GM19328 (cell line): ENCODE results near the gene CASZ1.

Source experiments
- ATAC-seq: cut with Tn5 transposase; IDR thresholded peaks from one replicate; pipeline ENCODE4 v1.9.1; 2021; ENCODE audit warnings: mild to moderate bottlenecking, moderate library complexity; ENCODE audit not compliant: unreplicated experiment

The CASZ1 gene

DNA sequence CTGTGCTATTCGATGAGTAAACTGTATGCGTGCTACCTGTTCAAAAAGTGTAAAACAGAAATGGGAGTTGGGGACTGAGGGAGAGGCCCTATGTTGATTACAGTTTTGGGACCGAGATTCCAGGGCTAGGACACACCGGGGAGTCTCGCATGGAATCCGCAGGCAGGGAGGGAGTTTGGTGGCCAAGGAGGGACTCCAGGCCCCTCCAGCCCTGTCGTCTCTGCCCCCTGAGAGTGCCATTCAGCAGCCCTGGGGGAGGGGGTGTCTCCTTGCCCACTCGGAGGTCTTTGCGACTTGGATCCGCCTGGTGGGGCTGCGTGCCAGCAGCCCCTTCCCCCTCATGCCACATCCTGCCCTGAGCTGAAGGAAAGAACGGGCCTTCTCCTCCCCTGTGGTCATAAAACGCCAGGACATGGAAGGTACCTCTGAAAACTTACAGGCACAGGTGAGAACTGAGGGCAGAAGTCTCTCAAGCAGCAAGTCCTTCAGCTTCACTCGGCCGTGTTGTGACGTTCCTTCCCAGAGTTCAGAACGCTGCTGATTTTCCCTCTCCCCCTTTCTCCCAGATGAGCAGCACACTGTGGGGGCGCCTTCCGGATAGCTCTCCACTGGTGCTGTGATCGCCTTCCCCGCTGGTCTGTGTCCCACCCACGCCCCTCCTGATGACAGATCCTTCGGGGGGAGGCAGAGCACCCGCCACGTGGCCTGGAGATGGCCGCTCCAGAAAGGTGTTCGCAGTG, 180.3 kb downstream of the CASZ1 start:
- no peak for ATAC-seq

DNA sequence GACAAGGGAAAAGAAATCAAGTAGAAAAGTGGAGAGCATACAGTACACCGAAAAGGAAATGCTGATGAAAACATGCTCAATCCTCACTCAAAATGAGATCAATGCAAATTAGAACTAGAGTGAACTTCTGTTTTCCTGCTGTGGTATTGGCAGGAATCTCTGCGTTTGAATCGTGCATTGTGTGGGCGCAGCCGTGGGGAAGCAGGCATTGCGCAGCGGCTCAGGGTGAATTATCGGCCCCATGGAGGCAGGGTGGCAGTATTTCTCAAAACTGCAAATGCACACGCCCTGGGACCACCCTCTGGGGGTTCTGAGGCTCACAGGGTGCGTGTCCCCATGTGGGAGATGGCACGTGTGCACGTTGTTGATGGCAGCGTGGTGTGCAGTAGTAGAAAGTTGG, 181.1 kb downstream of the CASZ1 start:
- no peak for ATAC-seq

DNA sequence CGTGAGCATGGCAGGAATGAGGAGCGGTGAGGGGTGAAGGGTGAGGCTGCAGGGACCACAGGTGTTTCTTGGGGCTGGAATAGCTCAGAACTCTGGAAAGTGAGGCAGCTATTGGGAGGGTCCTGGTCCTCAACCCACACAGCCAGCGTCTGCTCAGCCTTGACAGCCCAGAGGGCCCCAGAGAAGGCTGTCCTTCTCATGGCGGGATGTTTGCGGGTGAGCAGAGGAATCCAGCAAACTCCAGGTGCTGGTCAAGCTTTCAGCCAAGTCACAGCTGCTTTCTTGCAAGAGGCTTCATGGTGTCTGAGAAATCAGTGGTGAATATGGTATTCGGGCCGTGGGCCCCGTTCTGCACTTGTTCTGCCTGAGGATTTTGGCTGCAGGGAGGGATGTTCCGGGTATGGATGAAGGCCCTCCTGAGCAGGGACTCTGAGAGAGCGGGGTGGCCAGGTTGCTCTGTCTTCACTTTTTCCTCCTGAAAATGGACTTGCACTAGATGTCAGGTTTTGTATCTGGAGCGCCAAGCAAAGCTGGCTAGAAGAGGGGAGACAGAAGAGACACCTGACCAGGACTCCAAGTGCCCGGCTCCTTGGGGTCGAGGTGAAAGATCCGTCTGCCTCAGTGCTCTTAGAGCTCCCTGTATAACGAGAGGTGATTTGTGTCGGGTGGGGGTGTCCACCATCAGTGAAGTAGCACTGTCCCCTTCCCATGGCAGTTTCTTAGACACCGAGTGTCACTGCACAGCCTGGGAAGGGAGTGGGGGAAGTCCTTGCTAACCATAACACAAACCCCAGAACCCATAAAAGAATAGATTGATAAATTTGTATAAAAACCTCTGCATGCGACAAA, 181.8 kb downstream of the CASZ1 start:
- ATAC-seq: no peak

DNA sequence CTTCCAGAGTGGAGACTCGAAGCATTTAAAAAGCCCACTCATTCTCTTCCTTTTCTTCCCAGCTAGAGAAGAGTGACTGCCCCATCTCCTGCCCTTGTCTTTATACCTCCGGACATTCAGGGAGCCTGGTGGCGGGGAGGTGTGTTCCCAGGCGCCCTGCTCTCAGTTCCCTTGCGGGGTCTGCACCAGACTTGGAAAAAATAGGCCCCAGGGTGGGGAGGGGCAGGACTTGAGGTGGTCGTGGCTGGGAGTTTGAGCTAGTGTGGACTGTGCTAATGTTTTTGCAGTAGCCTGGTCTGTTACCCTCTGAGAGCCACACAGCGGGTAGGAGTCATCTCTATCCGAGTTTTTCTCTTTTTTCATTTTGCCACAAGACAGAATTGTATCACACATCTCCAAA, 182.6 kb downstream of the CASZ1 start:
- no peak for ATAC-seq

DNA sequence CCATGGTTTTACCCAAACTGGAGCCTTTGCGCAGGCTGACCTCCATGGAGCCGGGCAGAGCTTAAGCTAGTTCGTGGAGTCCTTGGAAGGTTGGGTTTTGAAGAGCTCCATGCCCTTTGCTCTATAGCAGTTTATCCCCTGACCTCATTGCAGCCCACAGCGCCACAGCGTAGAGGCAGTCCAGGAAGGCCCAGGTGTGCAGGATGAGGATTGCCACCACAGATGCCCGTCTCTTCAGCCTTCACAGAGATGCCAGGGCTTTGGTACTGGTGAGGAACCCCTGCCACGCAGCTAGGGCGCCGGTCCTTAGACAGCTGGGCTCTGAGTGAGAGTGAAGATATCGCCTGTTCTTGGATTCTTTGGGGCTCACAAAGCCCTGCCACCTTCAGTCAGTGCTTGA, 183.1 kb downstream of the CASZ1 start:
- no peak for ATAC-seq

DNA sequence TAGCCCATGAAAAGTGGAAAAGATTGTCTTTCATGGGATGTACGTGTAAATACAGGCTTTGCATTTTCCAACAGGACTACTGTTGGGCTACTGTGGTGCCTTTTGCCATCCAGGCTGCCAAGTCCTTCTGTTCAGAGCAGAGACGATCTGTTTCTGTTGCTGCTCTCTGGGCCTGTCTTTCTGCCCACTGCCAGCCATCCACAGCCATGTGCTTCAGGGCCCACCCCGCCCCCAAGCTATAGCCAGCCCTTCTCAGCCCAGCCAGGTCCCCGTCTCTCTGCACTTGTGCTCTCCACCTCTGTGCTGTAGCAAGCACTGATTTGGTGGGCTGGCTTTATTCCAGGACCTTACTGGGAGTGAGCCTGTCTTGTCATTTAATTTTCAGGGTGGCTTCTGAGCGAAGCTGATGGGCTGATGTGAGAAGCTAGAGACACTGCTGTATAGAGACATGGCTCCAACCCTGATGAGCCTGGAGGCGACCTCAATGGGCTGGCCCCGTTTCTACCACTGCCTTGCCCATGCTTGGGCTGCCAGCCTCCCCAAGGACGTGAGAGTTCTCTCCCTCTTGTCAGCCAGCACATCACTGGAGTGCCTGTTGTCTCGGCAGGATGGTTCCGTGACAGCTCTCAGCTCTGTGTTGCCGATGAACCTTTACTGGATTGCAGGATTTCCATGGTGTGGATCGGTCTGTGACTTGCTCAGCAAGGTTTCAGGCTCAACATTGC, 183.8 kb downstream of the CASZ1 start:
- no peak for ATAC-seq

DNA sequence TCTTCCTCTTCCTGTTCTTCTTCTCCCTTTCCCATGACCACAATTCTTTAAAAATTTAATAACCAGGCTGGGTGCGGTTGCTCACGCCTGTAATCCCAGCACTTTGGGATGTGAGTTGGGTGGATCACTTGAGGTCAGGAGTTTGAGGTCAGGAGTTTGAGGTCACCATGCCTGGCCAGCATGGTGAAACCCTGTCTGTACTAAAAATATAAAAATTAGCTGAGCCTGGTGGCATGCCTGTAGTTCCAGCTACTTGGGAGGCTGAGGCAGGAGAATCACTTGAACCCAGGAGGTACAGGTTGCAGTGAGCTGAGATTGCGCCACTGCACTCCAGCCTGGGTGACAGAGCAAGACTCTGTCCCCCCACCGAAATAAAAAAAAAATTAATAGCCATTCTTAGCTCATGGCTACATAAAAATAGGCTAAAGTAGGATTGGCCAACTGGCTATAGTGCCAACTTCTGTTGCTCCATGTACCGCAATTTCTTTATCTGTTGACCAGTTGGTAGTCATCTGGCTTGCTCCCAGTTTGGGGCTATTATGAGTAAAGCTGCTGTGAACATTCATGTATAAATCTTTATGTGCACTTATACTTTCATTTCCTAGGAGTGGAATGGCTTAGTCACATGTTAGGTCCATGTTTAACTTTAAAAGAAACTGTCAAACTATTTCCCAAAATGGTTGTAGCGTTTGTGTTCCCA, 185.4 kb downstream of the CASZ1 start:
- no peak for ATAC-seq

DNA sequence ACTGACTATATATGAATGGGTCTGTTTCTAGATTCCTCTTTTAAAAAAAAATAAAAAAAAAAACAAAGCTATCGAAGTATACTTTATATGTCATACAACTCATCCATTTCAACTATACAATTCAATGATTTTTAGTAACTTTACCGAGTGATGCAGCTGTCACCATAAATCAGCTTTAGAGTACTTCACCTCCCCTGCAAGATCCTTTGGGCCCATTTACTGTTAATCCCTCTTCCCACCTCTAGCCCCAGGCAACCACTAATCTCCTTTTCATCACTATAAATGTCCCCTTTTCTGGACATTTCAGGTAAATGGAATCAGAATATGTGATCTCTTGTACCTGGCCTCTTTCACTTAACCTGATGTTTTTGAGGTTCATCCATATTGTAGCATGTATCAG, 187.8 kb downstream of the CASZ1 start:
- no peak for ATAC-seq

DNA sequence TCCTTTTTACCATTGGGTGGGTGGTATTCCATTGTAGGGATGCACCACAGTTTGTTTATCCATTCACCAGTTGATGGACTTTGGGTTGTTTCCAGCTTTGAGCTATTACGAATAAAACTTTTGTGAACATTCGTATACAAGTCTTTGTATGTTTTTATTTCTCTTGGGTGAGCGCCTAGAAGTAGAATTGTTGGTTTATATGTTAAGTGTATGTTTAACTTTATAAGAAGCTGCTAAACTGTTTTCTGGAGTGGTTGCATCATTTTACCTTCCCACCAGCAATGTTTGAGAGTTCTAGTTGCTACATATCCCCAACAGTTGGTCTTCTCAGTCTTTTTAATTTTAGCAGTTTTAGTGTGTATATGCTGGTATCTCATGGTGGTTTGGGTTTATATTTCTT, 189.2 kb downstream of the CASZ1 start:
- ATAC-seq: no peak

DNA sequence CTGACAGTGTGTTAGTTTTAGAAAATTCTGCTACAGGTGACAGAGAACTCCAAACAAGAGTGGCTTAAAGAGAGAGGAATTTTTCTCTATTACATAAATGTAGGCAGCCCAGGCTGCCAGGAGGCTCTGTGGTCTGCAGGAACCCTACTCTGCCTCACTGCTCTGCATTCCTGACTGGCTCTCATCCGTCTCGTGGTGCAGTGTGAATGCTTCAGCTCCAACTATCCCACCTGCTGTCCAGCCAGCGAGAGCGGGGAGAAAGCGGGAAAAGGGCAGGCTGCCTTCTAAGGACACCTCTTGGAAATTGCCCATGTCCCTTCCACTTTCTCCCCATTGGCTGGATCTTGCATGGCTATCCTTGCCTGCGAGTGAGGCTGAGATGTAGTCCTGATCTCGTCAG, 190.4 kb downstream of the CASZ1 start:
- ATAC-seq: no peak

DNA sequence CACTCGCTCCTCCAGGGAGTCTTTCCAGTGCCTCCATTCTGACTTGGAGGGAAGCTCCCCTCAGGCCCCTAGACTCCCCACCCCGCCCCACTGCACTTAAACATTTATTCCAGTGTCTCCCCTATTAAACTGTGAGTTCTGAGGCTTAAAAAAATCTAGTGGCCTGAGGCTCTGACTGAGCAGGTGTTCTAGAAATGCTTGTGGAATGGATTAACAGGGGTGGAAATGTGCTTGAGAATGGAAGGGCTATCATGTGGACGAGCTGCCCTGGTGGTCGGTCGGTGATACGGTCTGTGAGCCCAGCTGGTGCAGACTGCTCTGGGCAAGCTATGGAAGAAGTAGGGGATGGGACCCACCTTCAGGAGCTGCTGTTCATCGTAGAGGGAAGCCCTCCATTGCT, 191.5 kb downstream of the CASZ1 start:
- ATAC-seq: no peak

DNA sequence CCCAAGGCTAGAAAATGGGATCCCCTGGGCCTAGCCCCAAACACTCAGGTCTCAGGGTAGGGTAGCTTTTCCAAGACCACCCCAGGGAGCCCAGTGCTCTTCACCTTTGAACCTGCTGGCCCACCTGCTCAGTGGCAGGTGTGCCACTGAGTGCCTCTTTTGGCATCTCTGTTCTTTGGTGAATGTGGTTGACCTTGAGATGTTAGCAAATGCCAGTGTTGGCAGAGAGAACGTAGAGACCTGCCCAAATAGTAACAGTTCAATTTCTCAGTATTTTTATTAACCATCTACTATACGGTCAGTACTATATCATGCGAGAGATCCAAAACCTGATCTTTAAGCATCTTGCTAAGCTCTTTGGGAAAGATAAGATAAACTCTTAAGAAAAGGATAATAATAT, 193.5 kb downstream of the CASZ1 start:
- ATAC-seq: no peak

DNA sequence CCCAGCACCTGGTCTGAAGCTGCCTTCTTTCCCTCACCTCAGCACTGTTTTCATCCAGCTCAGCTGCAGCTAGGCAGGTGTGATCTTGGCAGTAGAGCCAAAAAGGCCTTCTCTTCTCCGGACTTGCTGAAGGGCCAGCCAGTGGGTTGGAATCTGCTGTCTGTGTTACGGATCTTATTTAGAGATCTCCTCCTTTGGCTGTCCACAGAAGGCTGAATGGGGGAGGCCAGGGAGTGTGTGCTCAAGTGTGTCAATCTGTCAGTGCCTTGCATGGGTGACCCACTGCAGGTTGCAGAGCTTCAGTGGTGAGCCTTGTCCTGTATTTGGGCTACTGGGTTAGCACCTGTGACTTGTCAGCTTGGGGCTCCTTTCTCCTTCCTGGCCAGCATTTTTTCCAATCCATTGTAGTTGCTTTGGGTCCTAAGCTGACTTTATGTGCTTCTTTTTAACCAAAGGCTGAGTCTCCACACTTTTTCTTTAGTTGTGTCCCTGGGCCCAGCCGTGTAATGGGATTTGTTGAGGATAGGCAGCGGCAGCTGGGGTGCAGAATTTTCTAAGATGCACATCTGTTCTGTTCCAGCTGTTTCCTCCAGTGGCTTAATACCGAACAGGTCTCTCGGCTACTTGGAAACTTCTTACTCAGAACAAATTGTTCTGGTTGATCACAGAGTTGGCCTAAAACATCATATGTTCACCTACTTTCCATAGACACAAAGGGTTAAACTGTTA, 194.9 kb downstream of the CASZ1 start:
- no peak for ATAC-seq

DNA sequence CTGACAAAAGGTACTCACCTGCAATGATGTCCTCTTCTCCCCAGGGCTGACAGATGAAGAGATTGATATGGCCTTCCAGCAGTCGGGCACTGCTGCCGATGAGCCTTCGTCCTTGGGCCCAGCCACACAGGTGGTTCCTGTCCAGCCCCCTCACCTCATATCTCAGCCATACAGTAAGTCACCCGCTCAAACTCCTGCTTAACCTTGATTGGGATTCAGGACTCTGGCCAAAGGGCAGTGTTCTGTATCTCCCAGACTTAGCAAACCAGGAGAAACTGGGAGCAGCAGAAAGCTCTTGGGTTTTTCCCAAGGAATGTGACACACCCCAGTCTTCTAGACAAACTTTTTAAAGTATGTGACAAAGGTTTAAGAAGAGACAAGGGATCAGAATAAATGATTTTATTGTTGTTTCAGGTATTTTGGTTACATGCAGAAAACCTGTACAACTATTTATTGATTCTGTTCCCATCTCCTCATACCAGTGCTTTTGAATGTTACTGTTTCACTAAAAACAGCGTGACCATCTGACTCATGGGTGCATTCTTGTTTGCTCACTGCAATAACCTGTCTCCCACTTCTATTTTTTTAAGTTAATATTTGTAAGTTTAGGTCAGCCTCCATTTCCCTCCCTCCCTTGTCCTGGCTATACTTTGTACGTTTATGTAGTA, 197.1 kb downstream of the CASZ1 start:
- ATAC-seq: no peak

DNA sequence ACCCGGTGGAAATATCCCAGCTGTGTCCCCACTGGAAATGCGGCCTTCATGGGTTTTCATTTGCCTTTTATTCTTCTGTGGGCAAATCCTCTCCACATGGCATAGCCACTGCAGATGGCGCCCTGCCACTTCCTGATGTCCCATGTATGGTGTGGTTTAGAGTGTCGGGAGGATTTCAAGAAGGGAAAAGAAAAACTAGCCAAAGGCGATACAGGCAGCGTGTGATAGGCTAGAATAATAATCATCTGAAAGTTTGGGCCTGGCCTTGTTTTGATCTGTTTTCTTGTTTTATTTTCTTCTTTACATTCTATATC, 198.1 kb downstream of the CASZ1 start:
- ATAC-seq: no peak

DNA sequence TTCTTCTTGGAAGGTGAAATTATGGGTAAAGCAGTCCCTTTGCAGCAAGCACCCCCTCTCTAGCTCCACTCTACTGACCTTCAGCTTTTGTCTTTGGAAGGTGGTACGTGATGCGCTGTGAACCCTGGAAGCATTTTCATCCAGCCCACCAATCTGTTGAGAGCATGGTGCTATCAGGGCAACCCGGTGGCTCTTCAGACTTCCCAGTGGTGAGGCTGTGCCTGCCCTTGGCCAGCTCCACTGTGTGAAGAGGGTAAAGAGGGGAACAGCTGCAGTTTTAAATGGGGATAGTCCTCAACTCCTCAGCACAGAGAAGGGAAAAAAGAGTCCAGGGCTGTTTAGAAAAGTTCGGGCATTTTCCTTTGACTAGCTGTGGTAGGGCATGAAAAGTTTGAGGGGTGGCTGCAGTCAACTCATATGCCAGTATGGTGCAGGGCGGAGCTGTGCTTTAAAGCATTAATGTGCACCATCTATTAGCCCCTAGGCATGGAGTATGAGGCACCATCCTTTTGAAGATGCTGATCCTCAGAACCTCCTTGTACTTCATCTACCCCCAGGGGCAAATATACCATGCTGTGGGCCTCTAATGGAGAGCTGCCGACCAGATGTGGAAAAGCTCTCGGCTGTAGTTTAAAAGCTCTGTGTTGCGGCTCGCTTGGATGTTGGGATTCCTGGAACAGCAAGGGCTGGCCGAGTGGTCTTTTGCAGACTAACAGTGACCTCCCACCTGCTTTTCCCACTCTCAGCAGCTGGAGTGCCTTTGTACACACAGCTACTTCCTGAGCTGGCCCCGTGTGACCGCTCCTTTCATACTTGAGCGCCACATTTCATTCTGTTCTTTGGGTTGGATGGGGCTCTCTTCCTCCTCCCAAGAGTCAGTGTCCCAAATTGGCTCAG, 198.7 kb downstream of the CASZ1 start:
- ATAC-seq: no peak

DNA sequence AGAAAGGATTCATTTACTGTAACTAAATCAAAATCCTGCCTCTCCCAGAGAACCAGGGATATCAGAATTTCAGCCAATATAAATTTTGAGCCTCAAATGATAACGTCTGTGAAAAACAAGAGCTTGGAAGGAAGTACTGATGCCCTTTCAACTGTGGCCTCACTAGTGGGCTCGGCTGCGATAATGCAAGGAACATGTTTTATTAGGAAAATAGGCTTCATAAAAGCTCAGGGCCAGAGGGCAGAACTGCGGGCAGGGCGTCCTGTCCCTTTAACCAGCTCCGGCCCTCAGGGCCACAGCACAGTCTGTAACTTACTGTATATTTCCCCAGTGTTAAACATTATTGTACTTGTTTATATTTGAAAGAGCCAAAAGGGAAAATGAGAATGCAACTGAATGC, 199.7 kb downstream of the CASZ1 start:
- no peak for ATAC-seq

DNA sequence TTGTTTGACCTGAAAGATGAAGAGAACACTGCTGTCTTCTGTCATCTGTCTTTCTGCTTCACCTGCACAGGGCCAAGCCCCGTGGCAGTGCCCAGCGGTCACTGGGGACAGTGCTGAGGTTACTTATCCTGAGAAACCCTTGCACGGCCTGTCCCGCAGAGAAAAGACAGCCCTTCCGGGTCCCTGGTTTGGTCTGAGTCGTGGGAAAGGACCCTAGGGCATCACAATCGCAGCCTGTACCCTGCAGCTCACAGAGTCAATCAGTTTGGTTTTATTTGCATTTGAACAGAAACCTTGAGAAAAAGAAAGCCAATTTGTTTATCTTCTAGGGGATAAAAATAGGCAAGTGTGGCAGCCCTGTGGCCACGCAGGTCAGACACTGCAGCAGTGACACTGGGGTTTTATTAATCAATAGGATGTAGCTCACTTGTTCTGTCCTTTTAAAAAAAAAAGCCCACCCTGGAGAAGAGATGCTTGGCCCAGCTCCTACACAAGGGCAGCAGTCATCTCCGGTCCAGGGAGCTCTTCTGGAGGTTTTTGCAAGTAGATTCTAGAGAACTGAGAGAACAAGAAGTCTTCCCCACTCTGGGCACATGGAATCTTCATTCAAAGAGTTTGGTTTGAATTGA, 201.7 kb downstream of the CASZ1 start:
- no peak for ATAC-seq

DNA sequence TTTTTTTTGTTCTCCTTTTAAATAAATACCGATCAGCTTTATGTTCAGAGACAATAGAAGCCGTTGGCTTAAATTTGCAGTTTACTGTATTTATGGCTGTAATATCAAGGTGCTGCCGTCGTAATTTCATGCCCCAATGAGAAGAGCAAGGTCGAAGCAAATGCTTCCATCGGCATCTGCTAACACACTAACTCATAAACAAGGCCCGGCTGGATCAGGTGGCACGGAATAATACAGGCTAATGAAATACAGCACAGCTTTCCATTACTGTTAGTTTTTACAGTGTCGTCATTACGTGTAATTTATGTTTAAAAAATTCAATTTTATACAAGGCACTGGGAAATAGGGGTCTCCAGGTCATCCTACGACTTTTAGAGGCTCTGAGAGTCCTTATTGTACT, 202.7 kb downstream of the CASZ1 start:
- no peak for ATAC-seq
